Endothelial cell of umbilical vein (primary cell): Measurements from ENCODE around the gene ATIC.

Source experiments
- EZH2 ChIP-seq: IDR thresholded peaks from 2 replicates; pipeline ENCODE4 v1.6.1; 2012; ENCODE audit warnings: borderline replicate concordance, low read depth, mild to moderate bottlenecking, moderate library complexity, low read length, inconsistent platforms; ENCODE audit not compliant: severe bottlenecking
- GATA2 ChIP-seq: IDR thresholded peaks from 2 replicates; pipeline ENCODE4 v1.7.0; 2011; ENCODE audit warnings: low read depth, mild to moderate bottlenecking, moderate library complexity, mixed read lengths, low read length; ENCODE audit not compliant: insufficient read length, insufficient read depth
- JUN ChIP-seq: IDR thresholded peaks from 2 replicates; pipeline ENCODE4 v1.6.1; 2011; ENCODE audit warnings: borderline replicate concordance, low read depth; ENCODE audit not compliant: insufficient read length, insufficient read depth
- MYC ChIP-seq: IDR thresholded peaks from one replicate; pipeline ENCODE4 v1.6.1; 2011; ENCODE audit warnings: mild to moderate bottlenecking, low read depth, low read length
- POLR2A ChIP-seq: IDR thresholded peaks from 2 replicates; pipeline ENCODE4 v1.6.1; 2012; ENCODE audit warnings: low read depth, mild to moderate bottlenecking, control low read depth, low read length
- POLR2AphosphoS5 ChIP-seq: IDR thresholded peaks from 2 replicates; pipeline ENCODE4 v1.6.1; 2012; ENCODE audit warnings: low read depth, mild to moderate bottlenecking, control low read depth, low read length, moderate library complexity; ENCODE audit not compliant: insufficient read depth
- TF ChIP-seq, protein P1 (sequence below), 2 donors: IDR thresholded peaks; 1 replicate in 1 of 2; 2 replicates in 1 of 2; pipeline ENCODE4 v1.5.1; 2011; ENCODE audit warnings: low read length in 2 of 2, mild to moderate bottlenecking in 2 of 2, moderate library complexity in 2 of 2, control low read depth in 1 of 2, inconsistent platforms in 1 of 2, low read depth in 1 of 2; ENCODE audit not compliant: insufficient read depth in 1 of 2; ENCODE audit errors: extremely low read depth in 1 of 2
- TF ChIP-seq, protein P2 (sequence below): IDR thresholded peaks from 2 replicates; pipeline ENCODE4 v1.6.1; 2011; ENCODE audit not compliant: insufficient read depth, insufficient read length

DNA sequence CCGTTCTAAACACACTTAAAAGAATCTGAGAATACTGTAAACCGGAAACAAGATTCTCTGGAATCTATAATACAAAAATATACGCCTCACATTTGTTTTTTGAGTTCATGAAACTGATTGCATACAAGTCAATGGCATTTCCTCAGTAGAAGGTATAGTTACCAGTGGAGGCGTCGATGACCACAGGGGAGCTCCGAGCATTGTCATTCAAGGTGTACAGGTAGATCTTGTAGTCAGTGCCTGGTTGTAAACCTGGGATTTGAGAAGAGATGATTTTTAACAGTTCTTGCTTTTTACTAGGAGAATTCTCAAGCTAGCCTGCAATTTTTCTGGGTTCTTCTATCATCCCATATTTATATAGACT lies 63.6 kb downstream of the ATIC start:
- TF ChIP-seq POLR2A (no peak), EZH2 (no peak), POLR2AphosphoS5 (no peak), JUN (no peak), MYC (no peak), GATA2 (no peak)
- TF ChIP-seq, protein P1, sequence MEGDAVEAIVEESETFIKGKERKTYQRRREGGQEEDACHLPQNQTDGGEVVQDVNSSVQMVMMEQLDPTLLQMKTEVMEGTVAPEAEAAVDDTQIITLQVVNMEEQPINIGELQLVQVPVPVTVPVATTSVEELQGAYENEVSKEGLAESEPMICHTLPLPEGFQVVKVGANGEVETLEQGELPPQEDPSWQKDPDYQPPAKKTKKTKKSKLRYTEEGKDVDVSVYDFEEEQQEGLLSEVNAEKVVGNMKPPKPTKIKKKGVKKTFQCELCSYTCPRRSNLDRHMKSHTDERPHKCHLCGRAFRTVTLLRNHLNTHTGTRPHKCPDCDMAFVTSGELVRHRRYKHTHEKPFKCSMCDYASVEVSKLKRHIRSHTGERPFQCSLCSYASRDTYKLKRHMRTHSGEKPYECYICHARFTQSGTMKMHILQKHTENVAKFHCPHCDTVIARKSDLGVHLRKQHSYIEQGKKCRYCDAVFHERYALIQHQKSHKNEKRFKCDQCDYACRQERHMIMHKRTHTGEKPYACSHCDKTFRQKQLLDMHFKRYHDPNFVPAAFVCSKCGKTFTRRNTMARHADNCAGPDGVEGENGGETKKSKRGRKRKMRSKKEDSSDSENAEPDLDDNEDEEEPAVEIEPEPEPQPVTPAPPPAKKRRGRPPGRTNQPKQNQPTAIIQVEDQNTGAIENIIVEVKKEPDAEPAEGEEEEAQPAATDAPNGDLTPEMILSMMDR (IDR thresholded peaks at IDR 0.05; ENCODE audit: extremely low read depth in 1 of 2, insufficient read depth in 1 of 2, low read depth in 1 of 2, low read length in 2 of 2): no peak
- TF ChIP-seq, protein P2, sequence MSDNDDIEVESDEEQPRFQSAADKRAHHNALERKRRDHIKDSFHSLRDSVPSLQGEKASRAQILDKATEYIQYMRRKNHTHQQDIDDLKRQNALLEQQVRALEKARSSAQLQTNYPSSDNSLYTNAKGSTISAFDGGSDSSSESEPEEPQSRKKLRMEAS: no peak
